ENCODE data around the gene LMO1. TPM values are rescaled to one million over a fixed set of nuclear protein-coding genes. Genes with fewer than 3 reads are reported as not detected.

LMO1 gene
- total and polyA plus RNA-seq, 10 of the 15 experiments (the other 5 are each of a cell fraction or from before 2014, with no cell fraction given): not detected

GRCh38 chr11:8301622-8302021, 37.9 kb upstream of the LMO1 start (continued):
- TF ChIP-seq ZBTB40 (IDR thresholded peaks at IDR 0.05; ENCODE audit: borderline replicate concordance) (no peak), SUZ12 (IDR thresholded peaks at IDR 0.05; ENCODE audit: unreplicated experiment) (no peak), NR2C1 (IDR thresholded peaks at IDR 0.05) (no peak), ATF7 (IDR thresholded peaks at IDR 0.05; ENCODE audit: low read depth) (no peak), ZSCAN29 (IDR thresholded peaks at IDR 0.05) (no peak)

GRCh38 chr11:8298801-8299786, 35.4 kb upstream of the LMO1 start:
- ChIA-PET CTCF (no interaction called here), SMC1A (ENCODE audit: uncharacterized antibody, unreplicated experiment) (no interaction called here), RAD21 (ENCODE audit: unreplicated experiment) (no interaction called here), POLR2A (no interaction called here)
- no peak overlapping the region for H2AFZ ChIP-seq (ENCODE audit: control insufficient read depth, low read depth, low read length)
- H3K4me1 ChIP-seq (ENCODE audit: control insufficient read depth, insufficient read depth, low read length): no peaks in the 10 kb centered on the region
- no peak overlapping the region for H3K27ac ChIP-seq (ENCODE audit: control insufficient read depth, insufficient read depth)
- ATAC-seq (no peak), FAIRE-seq (no peak), DNase-seq (ENCODE audit: low read depth, low spot score) (no peak)
- no peaks in the 10 kb centered on the region for H3K79me2 ChIP-seq (ENCODE audit: control insufficient read depth, insufficient read depth, low read length)
- H3K4me3 ChIP-seq: no peak overlapping the region
- no peaks in the 10 kb centered on the region for H4K20me1 ChIP-seq (ENCODE audit: control insufficient read depth, insufficient read depth)
- no peak overlapping the region for H3K9ac ChIP-seq (ENCODE audit: control insufficient read depth, insufficient read depth, low read length)
- in situ Hi-C loops (cut with MboI): no loop called here
- no peak overlapping the region for H3K4me2 ChIP-seq (ENCODE audit: control insufficient read depth, insufficient read depth)
- TF ChIP-seq TAF1 (IDR thresholded peaks at IDR 0.05; ENCODE audit: borderline replicate concordance, low read depth, low read length) (no peak), EGR1 (IDR thresholded peaks at IDR 0.05; ENCODE audit: borderline replicate concordance in 1 of 2, low read depth in 2 of 2, low read length in 2 of 2) (no peak), IRF4 (IDR thresholded peaks at IDR 0.05; ENCODE audit: low read depth, low read length) (no peak), ZNF384 (IDR thresholded peaks at IDR 0.05; ENCODE audit: borderline replicate concordance, low read depth, low read length) (no peak), ZNF207 (IDR thresholded peaks at IDR 0.05; ENCODE audit: borderline replicate concordance) (no peak), ZNF24 (IDR thresholded peaks at IDR 0.05) (no peak), ZBTB40 (IDR thresholded peaks at IDR 0.05; ENCODE audit: borderline replicate concordance) (no peak), ZZZ3 (IDR thresholded peaks at IDR 0.05; ENCODE audit: control insufficient read depth, insufficient read length, low read depth) (no peak), MEF2A (IDR thresholded peaks at IDR 0.05; ENCODE audit: insufficient read depth, low read depth, low read length) (no peak), RELA (IDR thresholded peaks at IDR 0.05; ENCODE audit: borderline replicate concordance, partially characterized antibody) (no peak)
- intact Hi-C loops (cut with micrococcal nuclease; ENCODE audit: unreplicated experiment): no loop called here
- H3K9me3 ChIP-seq (replicated peaks; ENCODE audit: control insufficient read depth, insufficient read depth, low read length): no peaks in the 10 kb centered on the region; the same call in 2 of the 3 replicates
- BruUV-seq (replicated peaks): no TSS peak
- H3K36me3 ChIP-seq (ENCODE audit: control insufficient read depth in 2 of 2, insufficient read depth in 2 of 2, low read length in 1 of 2): no peaks in the 10 kb centered on the region
- WGBS (ENCODE audit: insufficient coverage, insufficient replicate concordance, low lambda C conversion rate, missing lambda C conversion rate): 40% methylated on average over 13 of the region's 13 CpGs
- peaks cover 2 to 4% of the 10 kb centered on the region in 2 experiments; a peak in 1 of 4 replicates for H3K27me3 ChIP-seq (replicated peaks in 1 of 2; ENCODE audit: control insufficient read depth in 2 of 2, insufficient read depth in 2 of 2, low read length in 1 of 2)

Measured in GM12878 (cell line).